ENCODE results near the gene UPP1.
"Not testable (repeated sequence)": the region's sequence is repeated elsewhere in the genome, so short reads cannot be mapped to it uniquely, and the experiment has no call there.

The UPP1 gene

DNA sequence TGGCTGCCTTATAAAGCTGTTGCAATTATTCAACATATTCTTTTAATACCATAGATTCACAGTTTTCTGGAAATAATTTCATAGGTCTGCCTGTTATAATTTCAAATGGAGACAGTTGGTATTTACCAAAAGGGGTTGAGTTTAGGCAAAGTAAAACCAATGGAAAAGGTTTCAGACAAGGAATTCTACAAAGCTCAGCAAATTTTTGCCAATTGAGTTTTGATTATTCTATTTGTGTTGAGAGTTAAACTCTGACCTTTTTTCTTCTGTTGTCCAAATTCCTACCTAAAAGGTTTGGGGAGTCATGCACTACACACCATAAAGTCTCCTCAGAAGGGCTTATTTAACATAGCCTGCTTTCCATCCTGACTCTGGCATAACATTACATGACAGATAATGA, 43.7 kb downstream of the UPP1 start:
- H3K36me3 ChIP-seq (replicated peaks), result no peaks in the 10 kb centered on the region
- H3K9me3 ChIP-seq, result no peaks in the 10 kb centered on the region
- in situ Hi-C loops (cut with MboI; ENCODE audit: low sequenced_read_pairs), result no loop called here
- peaks cover 9% of the 10 kb centered on the region for H3K4me1 ChIP-seq
- DNase-seq (ENCODE audit: low spot score in 2 of 2), result no peak
- no peaks in the 10 kb centered on the region for H3K27me3 ChIP-seq (ENCODE audit: low read depth)
- H3K4me3 ChIP-seq, result no peak overlapping the region

DNA sequence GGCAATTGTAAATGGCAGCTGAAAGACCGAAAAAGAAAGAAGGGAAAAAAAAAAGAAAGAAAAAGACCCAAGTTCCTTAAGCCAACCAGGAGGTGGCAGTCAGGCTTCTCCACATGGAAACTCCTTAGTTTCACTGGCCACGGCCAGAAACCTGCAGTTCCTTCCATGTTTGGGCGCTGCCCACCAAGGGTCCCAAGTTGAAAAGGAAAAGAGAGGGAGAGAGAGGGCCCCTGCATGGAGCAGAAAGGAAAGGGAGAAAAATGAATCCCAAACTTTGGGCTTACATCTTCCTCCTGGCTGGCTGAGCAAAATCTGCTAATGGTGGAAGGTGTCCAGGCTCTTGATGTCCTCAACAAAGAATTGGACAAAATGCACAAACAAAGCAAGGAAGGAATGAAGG, 50.4 kb downstream of the UPP1 start:
- peak in 1 of 2 experiments; percentile 32 for DNase-seq (ENCODE audit: low spot score in 2 of 2)
- no peaks in the 10 kb centered on the region for H3K27me3 ChIP-seq (ENCODE audit: low read depth)
- H3K36me3 ChIP-seq (replicated peaks), result no peaks in the 10 kb centered on the region
- no peak overlapping the region for H3K4me3 ChIP-seq
- in situ Hi-C loops (cut with MboI; ENCODE audit: low sequenced_read_pairs), result no loop called here
- H3K9me3 ChIP-seq, result no peaks in the 10 kb centered on the region; the same call in 1 of the 2 replicates
- H3K4me1 ChIP-seq, result peaks cover 10% of the 10 kb centered on the region; the same call in 1 of the 2 replicates

DNA sequence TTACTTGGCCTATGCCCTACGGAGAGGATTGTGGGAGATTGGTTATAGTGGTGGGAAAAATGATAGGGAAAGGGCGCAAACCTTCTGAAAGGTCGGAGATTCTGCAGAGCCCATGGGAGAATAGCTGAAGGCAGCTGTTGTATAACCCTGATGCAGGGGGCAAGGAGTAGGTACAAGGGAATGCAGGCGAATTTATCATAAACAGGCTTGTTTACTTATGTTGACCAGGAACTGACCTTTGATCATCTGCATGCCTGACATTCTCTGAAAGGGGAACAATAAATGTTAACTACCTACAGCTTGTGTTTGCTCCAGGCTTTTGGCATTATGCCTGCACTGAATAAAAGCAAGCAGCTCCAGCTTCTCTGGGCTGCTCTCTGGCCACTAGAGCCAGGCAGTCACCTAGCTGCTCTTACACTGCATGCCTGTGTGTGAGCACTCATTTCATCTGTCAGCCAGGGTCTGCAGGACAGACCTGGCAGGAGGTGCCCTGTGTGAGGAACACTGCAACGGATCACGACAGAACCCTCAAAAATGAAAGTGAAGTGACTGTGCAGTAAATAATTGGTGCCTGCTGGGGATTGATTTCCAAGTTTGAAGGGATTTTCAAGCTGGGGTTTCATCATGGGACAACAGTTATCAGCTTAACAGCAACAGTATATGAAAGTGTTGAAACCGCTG, 51.1 kb downstream of the UPP1 start:
- Histone ChIP-seq H3K27me3 (ENCODE audit: low read depth) (no peaks in the 10 kb centered on the region), H3K4me1 (peaks cover 10% of the 10 kb centered on the region; the same call in 1 of the 2 replicates), H3K9me3 (no peaks in the 10 kb centered on the region; the same call in 1 of the 2 replicates), H3K36me3 (replicated peaks) (no peaks in the 10 kb centered on the region), H3K4me3 (no peak overlapping the region)
- in situ Hi-C loops (cut with MboI; ENCODE audit: low sequenced_read_pairs), result no loop called here
- no peak for DNase-seq (ENCODE audit: low spot score in 2 of 2)

DNA sequence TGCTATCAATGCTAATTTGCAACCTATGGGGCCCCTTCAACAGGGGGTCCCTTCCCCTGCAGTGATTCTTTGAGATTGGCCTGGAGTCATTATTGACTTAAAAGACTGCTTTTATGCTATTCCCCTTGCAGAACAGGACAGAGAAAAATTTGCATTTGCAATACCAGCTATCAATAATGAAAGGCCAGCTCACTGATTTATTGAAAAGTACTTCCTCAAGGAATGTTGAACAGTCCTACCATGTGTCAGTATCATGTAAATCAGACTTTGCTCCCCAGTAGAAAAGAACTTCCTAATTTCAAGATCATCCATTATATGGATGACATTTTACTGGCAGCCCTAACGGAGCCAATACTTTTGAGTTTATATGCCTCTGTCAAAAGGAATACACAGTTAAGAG, 52.5 kb downstream of the UPP1 start:
- Histone ChIP-seq H3K4me1 (peaks cover 10% of the 10 kb centered on the region; the same call in 1 of the 2 replicates), H3K27me3 (ENCODE audit: low read depth) (no peaks in the 10 kb centered on the region), H3K36me3 (replicated peaks) (no peaks in the 10 kb centered on the region), H3K9me3 (no peaks in the 10 kb centered on the region; the same call in 1 of the 2 replicates), H3K4me3 (no peak overlapping the region)
- in situ Hi-C loops (cut with MboI; ENCODE audit: low sequenced_read_pairs), result no loop called here
- peak in 1 of 2 experiments; percentile 59 for DNase-seq (ENCODE audit: low spot score in 2 of 2)

DNA sequence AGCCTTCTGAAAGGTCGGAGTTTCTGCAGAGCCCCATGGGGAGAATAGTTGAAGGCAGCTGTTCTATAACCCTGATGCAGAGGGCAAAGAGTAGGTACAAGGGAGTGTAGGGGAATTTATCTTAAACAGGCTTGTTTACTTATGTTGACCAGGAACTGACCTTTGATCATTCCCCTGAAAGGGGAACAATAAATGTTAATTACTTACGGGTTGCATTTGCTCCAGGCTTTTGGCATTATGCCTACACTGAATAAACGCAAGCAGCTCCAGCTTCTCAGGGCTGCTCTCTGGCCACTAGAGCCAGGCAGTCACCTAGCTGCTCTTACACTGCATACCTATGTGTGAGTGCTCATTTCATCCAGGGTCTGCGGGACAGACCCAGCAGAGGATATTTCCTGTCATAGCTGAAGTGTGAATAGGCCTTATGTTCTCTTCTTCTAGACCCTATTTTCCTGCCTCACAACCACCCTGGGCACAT, 55.3 kb downstream of the UPP1 start:
- no peak overlapping the region for H3K4me3 ChIP-seq

DNA sequence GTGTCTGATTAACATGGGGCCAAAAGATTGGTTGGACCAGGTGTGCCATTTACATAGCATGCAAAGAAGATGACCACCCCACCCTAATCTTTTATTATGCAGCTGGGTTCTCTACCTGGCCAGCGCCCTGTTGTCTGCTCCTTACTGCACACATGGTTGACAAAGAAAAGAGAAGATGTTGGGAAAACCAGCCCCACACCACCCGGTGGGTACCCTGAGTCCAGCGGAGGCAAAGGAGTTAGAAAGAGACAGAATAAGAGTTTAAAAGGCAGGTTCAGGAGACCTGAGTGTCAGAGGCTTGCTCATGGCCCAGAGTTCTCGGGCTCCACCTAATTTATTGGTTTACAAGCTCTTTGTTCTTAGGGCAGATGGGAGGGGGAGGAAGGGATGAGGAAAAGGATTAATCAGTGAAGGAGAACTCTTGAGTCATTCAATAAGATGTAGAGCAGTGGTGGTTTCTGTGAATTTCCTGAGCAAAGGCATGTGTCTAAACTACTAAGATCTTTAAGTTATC, 58.1 kb downstream of the UPP1 start:
- in situ Hi-C loops (cut with MboI; ENCODE audit: low sequenced_read_pairs), result no loop called here
- no peak overlapping the region for H3K4me3 ChIP-seq
- DNase-seq (ENCODE audit: low spot score in 2 of 2), result no peak
- no peaks in the 10 kb centered on the region for H3K36me3 ChIP-seq (replicated peaks)
- H3K9me3 ChIP-seq, result no peaks in the 10 kb centered on the region; the same call in 1 of the 2 replicates
- no peaks in the 10 kb centered on the region for H3K27me3 ChIP-seq (ENCODE audit: low read depth)
- peaks cover under 1% of the 10 kb centered on the region; the same call in 1 of the 2 replicates for H3K4me1 ChIP-seq

More for the DNA sequence above, 55.3 kb downstream of the UPP1 start:
- Histone ChIP-seq H3K4me1 (peaks cover 10% of the 10 kb centered on the region; the same call in 1 of the 2 replicates), H3K36me3 (replicated peaks) (no peaks in the 10 kb centered on the region), H3K27me3 (ENCODE audit: low read depth) (no peaks in the 10 kb centered on the region), H3K9me3 (no peaks in the 10 kb centered on the region; the same call in 1 of the 2 replicates)
- DNase-seq (ENCODE audit: low spot score in 2 of 2), result no peak
- in situ Hi-C loops (cut with MboI; ENCODE audit: low sequenced_read_pairs), result no loop called here

DNA sequence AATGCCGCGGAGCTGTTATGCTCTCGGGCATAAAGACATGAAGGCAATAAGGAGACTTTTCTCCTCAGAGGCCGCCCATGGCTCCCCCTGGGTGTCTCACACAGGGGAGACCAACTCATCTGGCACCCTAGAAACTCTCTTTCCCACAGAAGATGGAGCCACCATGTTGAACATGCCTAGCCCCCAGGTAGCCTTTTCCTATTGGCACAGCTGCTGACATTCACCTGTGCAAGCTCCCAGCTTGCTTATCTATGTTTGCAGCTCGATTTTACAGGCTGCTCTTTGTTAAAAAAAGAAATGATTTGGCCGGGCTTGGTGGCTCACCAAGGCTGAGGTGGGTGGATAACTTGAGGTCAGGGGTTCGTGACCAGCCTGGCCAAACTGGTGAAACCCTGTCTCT, 58.6 kb downstream of the UPP1 start:
- in situ Hi-C loops (cut with MboI; ENCODE audit: low sequenced_read_pairs); H3K27me3 ChIP-seq (ENCODE audit: low read depth); H3K4me3 ChIP-seq; H3K4me1 ChIP-seq; DNase-seq (ENCODE audit: low spot score in 2 of 2); H3K36me3 ChIP-seq (replicated peaks); H3K9me3 ChIP-seq: not testable (repeated sequence)

DNA sequence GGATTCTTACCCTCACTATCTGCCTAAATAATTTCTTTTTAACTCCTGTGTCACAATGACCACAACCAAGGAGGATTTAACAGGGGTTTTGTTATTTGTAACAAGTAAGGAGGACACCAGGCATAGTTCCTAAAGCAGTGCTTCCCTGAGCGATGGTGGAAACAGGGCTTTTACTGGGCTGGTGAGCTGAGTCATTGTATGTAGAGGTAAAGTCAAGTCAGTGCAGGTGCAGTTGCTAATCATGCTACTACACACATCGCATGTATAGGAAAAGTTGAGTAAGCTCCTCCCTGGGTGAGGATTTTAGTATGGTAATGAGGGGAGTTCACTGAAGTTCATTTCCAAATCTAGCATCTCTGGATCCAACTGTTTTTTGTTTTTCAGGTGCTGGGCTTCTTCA, 59.2 kb downstream of the UPP1 start:
- H3K9me3 ChIP-seq, result no peaks in the 10 kb centered on the region; the same call in 1 of the 2 replicates
- no peak overlapping the region for H3K4me3 ChIP-seq
- no peaks in the 10 kb centered on the region for H3K27me3 ChIP-seq (ENCODE audit: low read depth)
- H3K4me1 ChIP-seq, result no peaks in the 10 kb centered on the region
- in situ Hi-C loops (cut with MboI; ENCODE audit: low sequenced_read_pairs), result no loop called here
- H3K36me3 ChIP-seq (replicated peaks), result no peaks in the 10 kb centered on the region
- DNase-seq (ENCODE audit: low spot score in 2 of 2), result no peak

DNA sequence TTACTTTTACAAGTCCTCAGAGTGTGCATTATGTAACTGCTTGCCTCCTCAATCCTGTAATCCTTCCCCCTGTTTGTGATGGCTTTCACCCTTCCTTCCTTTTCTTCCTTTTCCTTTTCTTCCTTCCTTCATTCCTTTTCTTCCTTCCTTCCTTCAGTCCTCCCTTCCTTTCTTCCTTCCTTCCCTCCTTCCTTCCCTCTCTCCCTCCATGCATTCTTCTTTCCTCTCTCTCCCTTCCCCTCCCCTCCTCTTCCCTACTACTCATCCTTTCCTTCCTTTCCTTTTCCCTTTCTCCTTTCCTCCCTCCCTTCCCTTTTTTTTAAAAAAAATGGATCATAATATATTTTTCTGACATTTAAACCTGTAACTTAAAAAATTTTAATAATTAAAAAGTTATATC, 60.0 kb downstream of the UPP1 start:
- Histone ChIP-seq H3K4me1 (no peaks in the 10 kb centered on the region), H3K4me3 (no peak overlapping the region), H3K9me3 (no peaks in the 10 kb centered on the region; the same call in 1 of the 2 replicates), H3K36me3 (replicated peaks) (no peaks in the 10 kb centered on the region), H3K27me3 (ENCODE audit: low read depth) (no peaks in the 10 kb centered on the region)
- in situ Hi-C loops (cut with MboI; ENCODE audit: low sequenced_read_pairs), result no loop called here
- no peak for DNase-seq (ENCODE audit: low spot score in 2 of 2)

DNA sequence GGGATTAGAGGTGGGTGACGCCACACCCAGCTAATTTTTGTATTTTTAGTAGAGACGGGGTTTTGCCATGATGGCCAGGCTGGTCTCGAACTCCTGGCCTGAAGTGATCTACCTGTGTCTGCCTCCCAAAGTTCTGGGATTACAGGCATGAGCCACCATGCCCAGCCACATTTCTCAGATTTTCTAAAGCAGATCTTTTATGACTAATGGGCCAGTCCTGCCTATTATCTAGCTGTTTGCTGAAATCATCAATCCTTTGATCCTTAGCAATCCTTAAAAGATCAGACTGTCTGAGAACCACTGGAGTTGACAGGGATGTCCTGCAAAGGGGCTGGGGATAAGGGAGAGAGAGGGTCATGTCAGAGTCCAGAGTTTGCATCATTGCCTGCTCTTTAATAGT, 61.0 kb downstream of the UPP1 start:
- in situ Hi-C loops (cut with MboI; ENCODE audit: low sequenced_read_pairs), result no loop called here
- Histone ChIP-seq H3K27me3 (ENCODE audit: low read depth) (no peaks in the 10 kb centered on the region), H3K36me3 (replicated peaks) (no peaks in the 10 kb centered on the region), H3K4me3 (no peak overlapping the region), H3K9me3 (no peaks in the 10 kb centered on the region), H3K4me1 (no peaks in the 10 kb centered on the region)
- DNase-seq (ENCODE audit: low spot score in 2 of 2), result no peak

DNA sequence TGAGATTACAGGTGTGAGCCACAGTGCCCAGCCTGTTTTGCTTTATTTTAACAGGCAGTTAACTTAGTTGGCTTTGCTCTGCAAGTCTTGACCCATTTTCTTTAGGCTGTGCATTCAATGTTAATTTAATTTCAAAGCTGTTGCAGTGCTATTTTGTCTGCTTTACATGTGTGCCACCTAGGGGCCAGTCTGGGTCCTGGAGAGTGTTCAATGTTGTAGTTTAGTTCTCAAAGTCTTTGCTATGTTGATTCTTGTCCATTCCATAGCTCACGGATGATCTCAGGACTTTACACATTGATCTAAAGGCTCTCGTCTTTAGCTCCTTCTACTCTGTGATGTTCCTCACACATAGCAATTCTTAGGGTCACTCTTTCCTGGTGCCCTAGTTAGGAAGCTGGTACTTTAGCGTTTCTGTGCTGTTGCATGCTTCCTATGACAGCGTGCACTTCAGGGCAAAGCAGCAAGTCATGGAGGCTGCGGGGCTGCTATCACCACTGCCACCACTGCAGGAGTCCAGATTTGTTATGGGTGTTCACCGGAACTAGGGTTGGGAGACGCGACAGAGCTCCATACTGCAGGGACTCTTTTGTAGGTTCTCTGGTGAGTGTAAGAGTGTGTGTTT, 65.8 kb downstream of the UPP1 start:
- Histone ChIP-seq H3K36me3 (replicated peaks) (no peaks in the 10 kb centered on the region), H3K9me3 (no peaks in the 10 kb centered on the region), H3K4me1 (no peaks in the 10 kb centered on the region), H3K4me3 (no peak overlapping the region), H3K27me3 (ENCODE audit: low read depth) (0 out of 2 replicates have a peak, but pooled peaks cover 3% of the 10 kb centered on the region)
- DNase-seq (ENCODE audit: low spot score in 2 of 2), result peak; percentile 61 to 67
- in situ Hi-C loops (cut with MboI; ENCODE audit: low sequenced_read_pairs), result no loop called here
